HFF-Myc (cell line): ENCODE results near the gene RNF8.

Source experiments
- DNase-seq: peaks from one replicate; pipeline ENCODE4 v3.0.0-alpha.2; 2011; ENCODE audit warnings: low read depth; ENCODE audit errors: extremely low read depth
- H3K4me3 ChIP-seq: replicated peaks from 2 replicates; pipeline ENCODE4 v1.5.1; 2011; ENCODE audit warnings: low read depth, mild to moderate bottlenecking, control low read depth, low read length
- TF ChIP-seq, protein P1 (sequence below): IDR thresholded peaks from 2 replicates; pipeline ENCODE4 v1.5.1; 2012; ENCODE audit warnings: mild to moderate bottlenecking, low read depth, low read length, control low read depth; ENCODE audit errors: missing control alignments

RNF8 gene

DNA sequence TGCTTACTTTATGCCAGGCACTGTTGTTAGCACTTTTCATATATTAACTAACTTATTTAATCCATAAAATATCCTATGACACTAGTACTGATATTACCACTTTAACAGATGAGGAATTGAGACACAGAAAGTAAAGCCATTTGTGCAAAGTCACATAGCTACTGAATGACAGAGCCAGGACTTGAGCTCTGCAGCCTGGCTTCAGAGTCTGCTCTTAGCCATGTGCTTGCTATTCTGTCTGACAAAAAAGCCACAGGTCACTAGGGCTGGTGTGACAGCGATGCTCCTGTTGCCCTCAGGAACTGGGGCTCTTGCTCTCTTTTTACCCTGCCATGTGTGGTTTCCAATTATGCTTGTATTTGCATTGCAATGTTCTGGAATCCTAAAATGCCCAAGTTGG, 44.7 kb upstream of the RNF8 start:
- no peak for DNase-seq
- TF ChIP-seq, protein P1, sequence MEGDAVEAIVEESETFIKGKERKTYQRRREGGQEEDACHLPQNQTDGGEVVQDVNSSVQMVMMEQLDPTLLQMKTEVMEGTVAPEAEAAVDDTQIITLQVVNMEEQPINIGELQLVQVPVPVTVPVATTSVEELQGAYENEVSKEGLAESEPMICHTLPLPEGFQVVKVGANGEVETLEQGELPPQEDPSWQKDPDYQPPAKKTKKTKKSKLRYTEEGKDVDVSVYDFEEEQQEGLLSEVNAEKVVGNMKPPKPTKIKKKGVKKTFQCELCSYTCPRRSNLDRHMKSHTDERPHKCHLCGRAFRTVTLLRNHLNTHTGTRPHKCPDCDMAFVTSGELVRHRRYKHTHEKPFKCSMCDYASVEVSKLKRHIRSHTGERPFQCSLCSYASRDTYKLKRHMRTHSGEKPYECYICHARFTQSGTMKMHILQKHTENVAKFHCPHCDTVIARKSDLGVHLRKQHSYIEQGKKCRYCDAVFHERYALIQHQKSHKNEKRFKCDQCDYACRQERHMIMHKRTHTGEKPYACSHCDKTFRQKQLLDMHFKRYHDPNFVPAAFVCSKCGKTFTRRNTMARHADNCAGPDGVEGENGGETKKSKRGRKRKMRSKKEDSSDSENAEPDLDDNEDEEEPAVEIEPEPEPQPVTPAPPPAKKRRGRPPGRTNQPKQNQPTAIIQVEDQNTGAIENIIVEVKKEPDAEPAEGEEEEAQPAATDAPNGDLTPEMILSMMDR, result no peak

DNA sequence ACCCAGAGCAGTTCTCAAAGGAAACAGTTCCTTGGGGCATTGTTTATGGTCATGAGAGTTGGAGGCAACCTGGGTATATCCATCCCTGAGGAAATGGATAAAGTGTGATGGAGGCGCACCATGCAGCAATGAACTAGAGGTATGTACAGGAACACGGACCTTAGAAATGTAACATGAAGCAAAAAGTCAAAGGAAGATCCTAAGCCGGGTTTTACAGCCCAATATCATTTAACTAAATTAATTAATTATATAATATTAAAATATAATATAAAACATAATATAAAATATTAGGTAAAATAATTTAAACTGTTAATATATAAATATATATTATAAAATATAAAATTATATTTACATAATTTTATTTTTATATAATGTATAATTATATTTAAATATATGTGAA, 44.1 kb upstream of the RNF8 start:
- TF ChIP-seq, protein P1, result no peak
- DNase-seq, result no peak
- H3K4me3 ChIP-seq, result no peak overlapping the region

More for the DNA sequence above, 44.7 kb upstream of the RNF8 start:
- H3K4me3 ChIP-seq, result no peak overlapping the region

DNA sequence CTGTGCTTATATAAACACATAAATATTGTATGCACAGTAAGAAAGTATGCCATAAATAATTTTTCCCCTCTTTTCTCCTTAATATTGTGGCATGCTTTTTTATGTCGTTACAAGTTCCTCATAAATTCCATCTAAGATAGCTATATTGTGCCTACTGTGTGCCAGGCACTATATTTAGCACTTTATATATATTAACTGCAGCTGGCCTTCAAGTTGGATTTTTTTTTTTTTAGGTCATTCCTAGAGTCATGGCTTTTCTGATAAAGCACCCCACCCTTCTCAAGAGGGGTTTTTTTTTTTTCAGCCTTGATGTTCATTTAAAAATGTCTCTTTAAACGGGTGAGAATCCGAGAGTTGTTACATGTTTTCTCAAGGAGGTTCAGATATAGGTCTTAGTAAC, 42.8 kb upstream of the RNF8 start:
- no peak for DNase-seq
- H3K4me3 ChIP-seq, result no peak overlapping the region
- TF ChIP-seq, protein P1, result no peak

DNA sequence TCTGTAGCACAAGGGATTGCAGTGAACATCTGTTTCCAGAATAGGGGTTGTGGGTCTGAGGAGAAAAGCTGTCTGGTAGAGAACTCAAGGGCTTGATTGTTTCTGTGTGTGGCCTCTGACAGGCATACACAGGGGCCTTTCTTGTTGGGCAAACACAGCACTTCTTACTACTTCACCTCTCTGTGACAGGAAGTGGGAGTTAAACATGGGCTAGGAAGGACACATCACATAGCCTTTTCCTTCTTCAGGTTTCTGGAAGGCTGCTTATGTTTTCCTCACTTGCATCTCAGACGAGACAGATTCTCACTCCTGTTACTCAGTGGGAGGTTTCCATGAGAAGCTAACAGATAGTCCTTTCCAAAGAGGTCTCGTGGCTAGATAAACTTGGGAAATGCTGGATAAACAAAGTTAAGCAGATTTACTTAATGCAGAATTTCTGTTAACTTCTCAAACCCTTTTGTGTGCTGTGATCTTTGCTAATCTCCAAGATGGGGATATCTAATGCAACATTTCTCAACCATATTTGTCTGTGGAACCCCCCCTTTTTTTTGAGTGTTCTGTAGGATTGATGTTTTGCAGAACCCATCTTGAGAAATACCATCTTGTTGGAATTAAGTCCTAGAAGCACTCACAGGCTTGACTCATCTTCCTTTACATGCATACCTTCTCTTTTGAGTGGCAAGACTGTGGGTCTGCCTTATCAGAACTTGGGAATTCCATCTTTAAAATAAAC, 41.9 kb upstream of the RNF8 start:
- TF ChIP-seq, protein P1, result no peak
- H3K4me3 ChIP-seq, result no peak overlapping the region
- DNase-seq, result no peak

DNA sequence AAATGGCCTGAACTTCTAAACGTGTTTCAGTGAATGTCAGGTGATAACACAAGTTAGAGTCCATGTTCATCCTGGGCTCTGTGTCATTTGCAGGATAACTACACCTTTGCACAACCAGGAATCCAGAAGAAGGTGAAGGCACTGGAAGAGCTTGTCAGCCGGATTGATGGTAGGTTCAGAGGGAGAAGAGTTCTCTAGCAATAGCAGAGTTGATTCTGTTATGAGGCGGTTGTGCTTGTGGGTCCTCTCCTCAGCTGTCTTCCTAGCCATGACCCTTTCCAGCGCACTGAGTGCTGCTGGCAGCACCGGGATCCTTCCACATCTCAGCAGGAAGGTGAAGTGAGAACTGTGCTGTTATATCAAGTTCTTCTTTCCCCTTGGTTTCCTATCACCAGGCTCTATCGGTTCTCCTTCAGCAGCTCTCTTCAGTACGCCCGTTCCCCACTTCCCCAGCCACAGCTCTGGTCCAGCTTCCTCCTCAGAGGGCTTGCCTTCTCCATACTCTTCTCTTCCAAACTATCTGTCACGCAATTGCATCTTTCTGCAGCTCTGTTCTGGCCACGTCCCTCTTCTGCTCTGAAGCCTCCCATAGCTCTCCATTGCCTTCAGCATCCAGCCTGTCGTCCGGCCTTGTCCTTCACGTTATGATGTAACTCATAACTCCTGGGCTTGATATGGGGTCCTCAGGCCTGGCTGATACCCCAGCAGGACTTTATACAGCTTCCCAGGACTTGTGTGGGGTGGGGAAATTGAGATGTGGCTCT, 39.9 kb upstream of the RNF8 start:
- H3K4me3 ChIP-seq, result no peak overlapping the region
- TF ChIP-seq, protein P1, result no peak
- DNase-seq, result no peak

DNA sequence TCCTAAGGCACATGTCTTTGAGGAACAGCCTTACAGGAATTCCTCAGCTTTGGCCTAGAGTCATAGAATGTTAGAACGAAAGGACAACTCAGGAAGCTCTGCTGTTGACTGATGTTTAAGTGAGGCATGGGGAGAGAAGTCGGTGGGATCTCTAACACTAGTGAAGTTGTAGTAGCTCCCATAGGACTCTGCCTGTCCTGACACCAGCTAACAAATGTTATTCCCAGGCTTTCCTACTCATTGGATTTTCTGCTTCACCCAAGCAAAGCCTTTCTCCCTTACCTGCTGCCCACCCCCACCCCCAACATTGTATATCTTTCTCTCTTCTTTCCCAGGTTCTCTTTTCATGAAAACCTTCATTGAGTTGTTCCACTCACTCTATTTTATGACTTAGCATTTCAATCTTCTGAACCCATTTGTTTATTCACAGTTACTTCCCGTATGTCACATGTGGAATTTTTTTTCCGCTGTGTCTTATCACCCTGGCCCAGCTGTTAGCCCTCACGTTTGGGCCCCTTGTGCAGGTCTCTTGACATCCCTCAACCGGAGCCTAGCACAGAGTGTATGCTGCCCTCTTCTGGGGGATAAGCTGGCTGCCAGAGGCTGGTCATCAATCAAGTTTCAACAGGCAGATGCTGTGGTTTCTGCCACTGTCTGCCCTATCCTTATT, 39.2 kb upstream of the RNF8 start:
- no peak for DNase-seq
- no peak overlapping the region for H3K4me3 ChIP-seq
- TF ChIP-seq, protein P1, result peak; percentile 59
